ENCODE data around the gene PKNOX2. TPM values are rescaled to one million over a fixed set of nuclear protein-coding genes. Genes with fewer than 3 reads are reported as not detected.

The PKNOX2 gene
- total and polyA plus RNA-seq, 2 of the 4 experiments (the other 2 are of a cell fraction) = 0.72 to 2.3 TPM

DNA sequence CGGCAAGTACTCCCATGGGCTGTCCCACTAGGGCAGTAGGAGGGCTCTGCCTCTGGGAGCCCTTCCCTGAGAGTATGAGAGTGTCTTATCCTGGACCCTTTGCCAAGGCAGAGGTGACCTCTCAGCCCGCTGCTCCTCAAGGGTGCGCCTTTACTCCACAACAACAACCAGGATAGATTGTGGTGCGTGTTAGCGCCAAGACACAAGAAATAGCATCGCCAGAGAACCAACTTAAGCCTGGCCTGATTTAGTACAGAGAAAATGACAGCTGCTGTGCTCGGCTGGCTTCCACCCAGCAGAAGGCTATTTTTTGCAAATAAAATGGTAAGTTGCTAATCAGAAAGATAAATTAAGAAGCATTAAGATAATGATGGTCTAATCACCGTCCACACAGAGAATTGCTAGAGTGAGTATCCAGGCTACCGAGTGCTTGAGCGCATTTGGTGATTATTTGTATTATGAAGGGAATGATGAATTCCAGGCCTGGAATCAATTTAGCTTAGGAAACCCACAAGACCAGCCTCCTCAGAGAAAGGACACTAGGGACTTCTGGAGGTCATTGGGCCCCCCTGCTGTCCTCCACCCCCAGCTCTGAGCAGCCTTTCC lies 119.8 kb downstream of the PKNOX2 start:
- DNase-seq (no peak), ATAC-seq (ENCODE audit: low read depth) (no peak)
- no peaks in the 10 kb centered on the region for H3K9me1 ChIP-seq (ENCODE audit: insufficient read depth, low read length)
- H2BK120ac ChIP-seq (ENCODE audit: low read depth, low read length) = no peak overlapping the region
- H2AK9ac ChIP-seq (replicated peaks; ENCODE audit: low read depth, low read length, poor library complexity) = no peak overlapping the region
- H3K9me3 ChIP-seq (ENCODE audit: control insufficient read depth, insufficient read depth, low read length) = no peaks in the 10 kb centered on the region
- no peaks in the 10 kb centered on the region for H3K79me1 ChIP-seq (ENCODE audit: low read depth in 1 of 2, low read length in 2 of 2)
- H4K91ac ChIP-seq (ENCODE audit: insufficient read depth, low read depth, low read length) = no peak overlapping the region
- H3K14ac ChIP-seq (replicated peaks; ENCODE audit: low read depth, low read length) = no peak overlapping the region
- no TSS peak for BruUV-seq (replicated peaks)
- intact Hi-C loops (cut with micrococcal nuclease) (no loop called here), in situ Hi-C loops (cut with MboI; ENCODE audit: low sequenced_read_pairs) (no loop called here), dilution Hi-C loops (cut with HindIII; ENCODE audit: low sequenced_read_pairs, unreplicated experiment) (no loop called here)
- H3K18ac ChIP-seq (ENCODE audit: low read depth, low read length) = no peak overlapping the region
- no peak overlapping the region for H3K23ac ChIP-seq (ENCODE audit: low read depth, low read length)
- peaks cover 7% of the 10 kb centered on the region for H3K27me3 ChIP-seq (ENCODE audit: control insufficient read depth, insufficient read depth, low read length)
- H4K5ac ChIP-seq (ENCODE audit: low read depth, low read length) = no peak overlapping the region
- H3K4me3 ChIP-seq (ENCODE audit: insufficient read depth, low read depth, low read length) = no peak overlapping the region
- no peak overlapping the region for H2BK5ac ChIP-seq (ENCODE audit: low read depth, low read length, poor library complexity, severe bottlenecking)
- H2BK20ac ChIP-seq (ENCODE audit: low read depth, low read length) = no peak overlapping the region
- H4K8ac ChIP-seq (ENCODE audit: low read depth in 2 of 2, low read length in 2 of 2) = no peak overlapping the region
- H3K4ac ChIP-seq (ENCODE audit: low read depth, low read length) = no peak overlapping the region
- no peaks in the 10 kb centered on the region for H4K20me1 ChIP-seq (ENCODE audit: insufficient read depth, low read length)
- TF ChIP-seq SMC3 (IDR thresholded peaks at IDR 0.05; ENCODE audit: low read depth, low read length) = no peak
- no peak for TF ChIP-seq FOS (IDR thresholded peaks at IDR 0.05; ENCODE audit: low read depth, low read length)
- TF ChIP-seq MAZ (IDR thresholded peaks at IDR 0.05; ENCODE audit: borderline replicate concordance, low read depth, low read length) = no peak
- TF ChIP-seq, protein P1, sequence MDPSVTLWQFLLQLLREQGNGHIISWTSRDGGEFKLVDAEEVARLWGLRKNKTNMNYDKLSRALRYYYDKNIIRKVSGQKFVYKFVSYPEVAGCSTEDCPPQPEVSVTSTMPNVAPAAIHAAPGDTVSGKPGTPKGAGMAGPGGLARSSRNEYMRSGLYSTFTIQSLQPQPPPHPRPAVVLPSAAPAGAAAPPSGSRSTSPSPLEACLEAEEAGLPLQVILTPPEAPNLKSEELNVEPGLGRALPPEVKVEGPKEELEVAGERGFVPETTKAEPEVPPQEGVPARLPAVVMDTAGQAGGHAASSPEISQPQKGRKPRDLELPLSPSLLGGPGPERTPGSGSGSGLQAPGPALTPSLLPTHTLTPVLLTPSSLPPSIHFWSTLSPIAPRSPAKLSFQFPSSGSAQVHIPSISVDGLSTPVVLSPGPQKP (IDR thresholded peaks at IDR 0.05; ENCODE audit: borderline replicate concordance, low read depth, low read length) = no peak
- TF ChIP-seq MXI1 (IDR thresholded peaks at IDR 0.05; ENCODE audit: borderline replicate concordance, low read depth, low read length) = no peak
- no peak for TF ChIP-seq BHLHE40 (IDR thresholded peaks at IDR 0.05; ENCODE audit: low read depth, low read length)
- TF ChIP-seq RFX5 (IDR thresholded peaks at IDR 0.05; ENCODE audit: low read depth, low read length) = no peak
- TF ChIP-seq, protein P2, sequence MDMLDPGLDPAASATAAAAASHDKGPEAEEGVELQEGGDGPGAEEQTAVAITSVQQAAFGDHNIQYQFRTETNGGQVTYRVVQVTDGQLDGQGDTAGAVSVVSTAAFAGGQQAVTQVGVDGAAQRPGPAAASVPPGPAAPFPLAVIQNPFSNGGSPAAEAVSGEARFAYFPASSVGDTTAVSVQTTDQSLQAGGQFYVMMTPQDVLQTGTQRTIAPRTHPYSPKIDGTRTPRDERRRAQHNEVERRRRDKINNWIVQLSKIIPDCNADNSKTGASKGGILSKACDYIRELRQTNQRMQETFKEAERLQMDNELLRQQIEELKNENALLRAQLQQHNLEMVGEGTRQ (IDR thresholded peaks at IDR 0.05; ENCODE audit: low read depth, low read length) = no peak
- no peak for TF ChIP-seq MAFK (IDR thresholded peaks at IDR 0.05; ENCODE audit: low read depth, low read length)
- TF ChIP-seq CHD1 (IDR thresholded peaks at IDR 0.05; ENCODE audit: low read depth, low read length) = no peak
- no peak for TF ChIP-seq CEBPB (IDR thresholded peaks at IDR 0.05; ENCODE audit: low read depth, low read length)
- TF ChIP-seq POLR2A (IDR thresholded peaks at IDR 0.05; ENCODE audit: low read depth, low read length) = no peak
- TF ChIP-seq RCOR1 (IDR thresholded peaks at IDR 0.05; ENCODE audit: insufficient replicate concordance, low read length) = no peak
- no peak for TF ChIP-seq RAD21 (IDR thresholded peaks at IDR 0.05; ENCODE audit: low read length)
- TF ChIP-seq, protein P3, sequence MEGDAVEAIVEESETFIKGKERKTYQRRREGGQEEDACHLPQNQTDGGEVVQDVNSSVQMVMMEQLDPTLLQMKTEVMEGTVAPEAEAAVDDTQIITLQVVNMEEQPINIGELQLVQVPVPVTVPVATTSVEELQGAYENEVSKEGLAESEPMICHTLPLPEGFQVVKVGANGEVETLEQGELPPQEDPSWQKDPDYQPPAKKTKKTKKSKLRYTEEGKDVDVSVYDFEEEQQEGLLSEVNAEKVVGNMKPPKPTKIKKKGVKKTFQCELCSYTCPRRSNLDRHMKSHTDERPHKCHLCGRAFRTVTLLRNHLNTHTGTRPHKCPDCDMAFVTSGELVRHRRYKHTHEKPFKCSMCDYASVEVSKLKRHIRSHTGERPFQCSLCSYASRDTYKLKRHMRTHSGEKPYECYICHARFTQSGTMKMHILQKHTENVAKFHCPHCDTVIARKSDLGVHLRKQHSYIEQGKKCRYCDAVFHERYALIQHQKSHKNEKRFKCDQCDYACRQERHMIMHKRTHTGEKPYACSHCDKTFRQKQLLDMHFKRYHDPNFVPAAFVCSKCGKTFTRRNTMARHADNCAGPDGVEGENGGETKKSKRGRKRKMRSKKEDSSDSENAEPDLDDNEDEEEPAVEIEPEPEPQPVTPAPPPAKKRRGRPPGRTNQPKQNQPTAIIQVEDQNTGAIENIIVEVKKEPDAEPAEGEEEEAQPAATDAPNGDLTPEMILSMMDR (conservative IDR thresholded peaks at IDR 0.05; ENCODE audit: low read depth, low read length) = no peak
- no peak for TF ChIP-seq NFE2L2 (IDR thresholded peaks at IDR 0.05; ENCODE audit: low read depth, low read length)
- no peaks in the 10 kb centered on the region for H3K36me3 ChIP-seq (ENCODE audit: control insufficient read depth, insufficient read depth, low read length)
- ChIA-PET CTCF (interaction anchor here (0.5 kb wide), 1 partner anchor 124 kb away, joined by 3 read pairs; no protein-coding TSS in a partner anchor), POLR2A (ENCODE audit: unreplicated experiment) (no interaction called here)
- H2BK15ac ChIP-seq (ENCODE audit: low read depth, low read length) = no peak overlapping the region
- H3K9ac ChIP-seq (ENCODE audit: low read depth, low read length) = no peak overlapping the region
- no peak overlapping the region for H2AK5ac ChIP-seq (ENCODE audit: low read depth, low read length)
- no peak overlapping the region for H2AFZ ChIP-seq (replicated peaks; ENCODE audit: low read length, poor library complexity)
- no peak overlapping the region for H3K27ac ChIP-seq (ENCODE audit: insufficient read depth, low read length)
- no peak overlapping the region for H3K4me2 ChIP-seq (ENCODE audit: low read depth, low read length)
- WGBS, 2 experiments (ENCODE audit: extremely low coverage in 2 of 2, insufficient read length in 1 of 2) = 71% methylated on average over 1 of the region's 10 CpGs; no CpG with 5 or more reads in 1 of the 2 experiments
- H3K56ac ChIP-seq (ENCODE audit: extremely low read depth, insufficient read depth, low read length) = no peak overlapping the region
- H3K4me1 ChIP-seq (ENCODE audit: control insufficient read depth, insufficient read depth, low read length) = no peaks in the 10 kb centered on the region; the same call in 1 of the 2 replicates

Measured in IMR-90 (cell line).